Mesenteric fat pad (tissue), 1 donor: Measurements from ENCODE around the gene TCEANC2. TPM values are rescaled to one million over a fixed set of nuclear protein-coding genes. Genes with fewer than 3 reads are reported as not detected.

Experiments
- DNase-seq: peaks from one replicate; pipeline ENCODE4 v3.0.0-alpha.2; 2020; ENCODE audit warnings: low spot score
- total RNA-seq: library from RNA; stranded (reverse); fragmentation: NEBNext Ultra II Directional; extraction: Animal tissue kit (Norgen Biotek cat#: 25700); gene quantifications from one replicate; pipeline ENCODE4 v1.2.1, GENCODE V29; 2021
- donor health status: DM: yes; HTN: yes; CAD: no.

The TCEANC2 gene
- total RNA-seq, 1 donor from 2014 or later, result 4.2 TPM

DNA sequence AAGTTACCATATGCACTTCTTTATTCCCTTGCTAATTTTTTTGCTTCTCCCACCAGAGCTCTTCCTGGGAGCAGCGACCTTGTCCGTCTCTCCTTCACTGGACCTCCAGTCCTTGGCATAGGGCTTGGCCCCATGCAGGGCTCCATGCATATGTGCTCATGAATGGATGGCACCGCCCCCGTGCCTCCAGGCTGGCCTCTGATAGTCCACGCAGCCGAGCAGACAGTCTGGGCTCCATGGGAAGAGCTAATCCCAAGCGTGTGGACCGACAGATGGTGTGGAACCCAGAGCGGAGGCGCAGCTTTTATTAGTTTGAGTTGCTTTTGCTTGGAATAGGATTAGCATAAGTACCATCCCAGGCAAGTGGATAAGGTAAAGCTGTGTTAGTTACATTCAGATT lies 57.6 kb downstream of the TCEANC2 start:
- peak; percentile 62 for DNase-seq

DNA sequence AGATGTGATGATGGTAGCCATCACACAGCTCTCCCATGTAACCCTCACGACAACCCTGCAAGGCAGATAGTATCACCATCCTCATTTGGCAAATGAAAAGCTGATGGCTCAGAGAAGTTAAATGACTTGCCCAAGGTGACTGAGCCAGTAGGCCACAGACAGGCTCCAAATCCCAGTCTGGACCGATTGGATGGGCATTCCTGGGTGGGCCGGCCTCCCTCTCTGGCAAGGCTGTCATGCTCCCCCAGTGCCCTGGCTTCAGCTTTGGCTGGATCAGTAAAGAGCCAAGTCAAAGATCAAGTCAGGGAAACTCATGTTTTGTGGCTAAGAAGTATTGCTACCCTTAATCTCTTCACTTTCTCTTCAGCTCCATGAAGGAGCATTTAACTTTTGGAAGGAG lies 58.2 kb downstream of the TCEANC2 start:
- DNase-seq, result peak; percentile 62

DNA sequence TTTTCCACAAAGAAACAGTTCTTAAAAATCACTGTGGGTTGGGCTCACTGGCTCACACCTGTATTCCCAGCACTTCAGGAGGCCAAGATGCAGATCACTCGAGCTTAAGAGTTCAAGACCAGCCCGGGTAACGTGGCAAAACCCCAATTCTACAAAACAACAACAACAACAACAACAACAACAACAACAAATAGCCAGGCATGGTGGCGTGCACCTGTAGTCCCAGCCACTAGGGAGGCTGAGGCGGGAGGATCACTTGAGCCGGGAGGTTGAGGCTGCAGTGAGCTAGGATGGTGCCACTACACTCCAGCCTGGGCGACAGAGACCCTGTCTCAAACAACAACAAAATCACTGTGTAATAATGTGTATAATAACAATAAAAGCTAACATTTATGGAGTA lies 58.6 kb downstream of the TCEANC2 start:
- DNase-seq, result peak; percentile 30

- peak; percentile 45 for DNase-seq
Observed at GRCh38 chr1:54112705-54113368, 59.4 kb downstream of the TCEANC2 start.

GRCh38 chr1:54114001-54114400 lies 60.6 kb downstream of the TCEANC2 start:
- DNase-seq, result peak; percentile 69

GRCh38 chr1:54114955-54115354 lies 61.5 kb downstream of the TCEANC2 start:
- peak; percentile 67 for DNase-seq

- peak; percentile 43 for DNase-seq
Observed at GRCh38 chr1:54115520-54115919, 62.1 kb downstream of the TCEANC2 start.

GRCh38 chr1:54117815-54118563 lies 64.6 kb downstream of the TCEANC2 start:
- no peak for DNase-seq

DNA sequence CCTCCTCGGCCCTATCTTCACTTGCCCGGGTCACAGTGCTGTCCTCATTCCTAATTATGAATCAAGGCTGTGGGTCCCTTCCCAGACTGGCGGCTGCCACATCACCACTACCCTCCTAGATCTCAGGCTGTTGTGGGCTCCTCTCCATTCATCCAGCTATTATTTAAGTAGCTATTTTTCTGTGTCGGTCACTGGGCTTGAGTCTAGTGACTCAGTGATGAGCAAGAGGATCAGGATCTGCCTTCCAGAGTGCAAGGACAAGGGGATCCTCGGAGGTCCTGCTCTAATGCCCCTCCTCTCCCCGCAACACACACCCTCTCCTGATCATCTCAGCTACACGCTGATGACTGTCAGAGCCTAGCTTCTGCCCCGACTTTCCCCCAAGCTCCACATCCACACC lies 65.3 kb downstream of the TCEANC2 start:
- no peak for DNase-seq

GRCh38 chr1:54120018-54120697 lies 66.8 kb downstream of the TCEANC2 start:
- DNase-seq, result no peak

DNA sequence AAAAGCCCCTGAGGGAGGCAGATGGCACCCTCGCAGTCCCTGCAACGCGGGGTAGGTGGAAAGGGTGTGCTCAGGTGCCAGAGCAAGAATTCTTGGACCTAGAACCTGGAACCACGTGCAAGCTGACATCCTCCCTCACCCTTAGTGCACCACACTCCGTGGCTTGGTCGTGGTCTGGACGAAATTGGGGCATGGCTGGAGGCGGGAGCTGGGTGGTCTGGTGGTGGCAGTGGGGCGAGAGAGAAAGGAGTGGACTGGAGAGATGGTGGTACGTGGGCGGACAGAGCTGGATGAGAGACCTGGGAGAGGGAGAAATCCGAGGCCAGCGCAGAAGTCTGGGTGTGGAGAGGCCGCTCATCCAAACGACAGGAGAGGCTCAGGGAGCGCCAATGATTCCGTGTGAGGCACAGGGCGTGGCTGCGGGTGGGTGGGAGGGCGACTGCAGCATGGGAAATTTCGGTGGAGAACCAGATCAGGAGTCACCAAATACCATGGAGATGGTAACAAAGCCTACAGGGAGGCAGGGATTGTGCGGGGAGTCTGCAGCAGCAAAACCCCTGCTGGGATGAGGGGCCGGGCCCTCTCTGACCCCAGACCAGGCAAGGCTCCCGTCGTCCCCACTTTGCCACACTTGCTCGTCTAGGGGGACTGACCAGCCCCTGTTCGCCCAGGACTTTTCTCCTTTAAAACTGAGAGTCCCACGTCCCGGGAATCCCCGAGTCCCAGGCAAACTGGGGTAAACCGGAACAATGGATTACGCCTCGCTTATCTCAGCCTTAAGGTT lies 67.5 kb downstream of the TCEANC2 start:
- DNase-seq, result no peak

GRCh38 chr1:54121482-54122134 lies 68.2 kb downstream of the TCEANC2 start:
- DNase-seq, result peak; percentile 92

DNA sequence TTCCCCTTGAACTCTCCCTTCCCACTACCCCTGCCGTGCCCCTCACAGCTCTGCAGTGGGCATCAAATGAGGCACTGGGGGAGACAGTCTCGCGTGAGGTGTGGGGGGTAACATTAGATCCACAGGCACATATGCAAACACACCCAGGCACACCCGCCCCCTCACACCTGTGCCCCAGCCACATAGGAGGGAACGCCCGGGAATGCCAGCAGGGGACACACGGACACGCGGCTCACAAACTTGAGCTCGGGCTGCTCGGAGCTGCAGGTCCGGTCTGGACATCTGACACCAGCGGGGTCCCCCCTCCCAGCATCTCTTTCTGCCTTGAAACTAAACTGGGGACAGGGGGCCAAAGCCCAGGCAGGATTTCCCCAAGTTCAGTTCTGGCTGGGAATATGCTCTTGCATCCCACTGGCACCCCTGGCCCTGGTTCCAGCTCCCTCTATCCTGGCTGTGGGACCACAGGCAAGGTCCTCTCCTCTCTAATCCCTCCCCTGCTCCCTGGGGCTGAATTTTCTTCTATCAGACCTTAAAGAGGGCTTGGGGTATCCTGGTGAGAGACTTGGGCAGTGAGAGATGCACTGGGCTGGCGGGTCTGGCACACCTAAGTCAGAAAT lies 68.8 kb downstream of the TCEANC2 start:
- DNase-seq, result peak; percentile 67

DNA sequence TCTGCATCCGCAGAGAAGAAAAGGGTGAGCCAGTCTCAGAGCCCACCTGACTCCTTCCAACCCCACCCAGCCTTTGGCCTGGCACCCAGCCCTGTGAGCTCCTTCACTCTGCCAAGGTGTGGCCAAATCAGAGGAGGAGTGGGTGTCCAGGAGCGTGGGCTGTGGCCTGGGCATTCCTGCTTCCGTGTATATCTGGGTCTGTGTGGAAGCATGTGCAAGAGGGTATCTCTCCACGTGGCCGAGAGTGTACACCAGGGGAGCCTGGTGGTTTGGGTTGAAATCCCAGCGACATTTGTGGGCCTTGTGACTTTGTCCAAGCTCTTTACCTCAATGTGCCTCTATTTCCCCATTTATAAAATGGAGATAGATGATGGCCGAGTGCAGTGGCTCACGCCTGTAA lies 69.6 kb downstream of the TCEANC2 start:
- no peak for DNase-seq

GRCh38 chr1:54124472-54124871 lies 71.1 kb downstream of the TCEANC2 start:
- DNase-seq, result no peak

GRCh38 chr1:54124906-54125305 lies 71.5 kb downstream of the TCEANC2 start:
- no peak for DNase-seq

DNA sequence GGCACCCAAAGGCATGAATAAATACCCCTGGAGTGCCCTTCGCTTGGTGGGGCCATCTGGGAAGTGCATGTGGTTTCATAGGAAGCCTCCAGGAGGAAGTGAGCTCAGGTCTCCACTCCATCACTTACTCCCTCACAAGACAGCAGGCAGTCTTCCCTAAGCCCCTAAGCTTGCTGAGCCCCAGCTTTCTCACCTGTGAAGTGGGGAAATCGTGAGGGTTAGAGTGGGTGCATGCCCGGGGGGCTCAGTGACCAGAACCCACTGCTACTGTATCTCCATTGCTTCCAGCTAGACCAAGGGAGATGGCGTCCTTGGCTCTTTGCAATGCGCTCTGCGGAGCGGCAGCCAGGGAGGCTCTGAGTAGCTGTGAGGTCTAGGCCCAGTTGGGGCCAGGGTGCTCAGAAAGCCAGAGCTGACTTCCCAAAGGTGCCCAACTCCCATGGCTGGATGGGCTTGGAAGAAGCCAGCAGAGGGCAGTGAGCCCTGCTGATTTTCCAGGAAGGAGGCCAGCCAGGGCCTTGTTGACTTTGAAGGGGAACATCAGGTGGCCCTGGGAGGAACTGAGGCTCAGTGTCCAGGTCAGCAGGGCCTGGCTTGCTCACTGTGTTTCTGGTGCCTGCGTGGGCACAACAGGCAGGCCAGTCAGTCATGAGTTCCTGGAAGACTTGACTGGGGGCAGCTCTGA lies 72.1 kb downstream of the TCEANC2 start:
- no peak for DNase-seq

DNA sequence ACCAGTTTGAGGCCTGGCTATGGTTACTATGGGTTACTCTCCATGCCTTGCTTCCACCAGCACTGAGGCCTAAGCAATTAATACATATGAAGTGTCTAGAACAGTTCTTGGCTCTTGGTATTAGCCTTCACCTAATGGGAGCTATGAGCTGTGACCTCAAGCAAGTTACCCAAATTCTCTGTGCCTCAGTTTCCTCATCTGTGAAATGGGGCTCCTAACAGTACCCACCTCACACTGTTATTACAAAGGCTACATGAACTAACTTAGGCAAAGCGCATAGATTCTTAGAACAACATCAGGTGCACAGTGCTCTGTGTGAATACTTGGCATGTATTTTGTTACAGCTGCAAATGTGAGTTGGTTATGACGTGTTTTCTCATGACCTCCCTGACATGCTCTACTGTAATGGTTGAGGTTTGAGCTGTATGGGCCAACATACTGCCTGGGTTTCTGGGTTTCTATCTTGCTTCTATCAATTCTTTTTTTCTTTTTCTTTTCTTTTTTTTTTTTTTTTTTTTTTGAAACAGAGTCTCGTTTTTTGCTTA lies 72.9 kb downstream of the TCEANC2 start:
- no peak for DNase-seq

- no peak for DNase-seq
Observed at GRCh38 chr1:54127594-54128300, 74.3 kb downstream of the TCEANC2 start.
